ENCODE data around the gene MAD2L1.

MAD2L1 gene

DNA sequence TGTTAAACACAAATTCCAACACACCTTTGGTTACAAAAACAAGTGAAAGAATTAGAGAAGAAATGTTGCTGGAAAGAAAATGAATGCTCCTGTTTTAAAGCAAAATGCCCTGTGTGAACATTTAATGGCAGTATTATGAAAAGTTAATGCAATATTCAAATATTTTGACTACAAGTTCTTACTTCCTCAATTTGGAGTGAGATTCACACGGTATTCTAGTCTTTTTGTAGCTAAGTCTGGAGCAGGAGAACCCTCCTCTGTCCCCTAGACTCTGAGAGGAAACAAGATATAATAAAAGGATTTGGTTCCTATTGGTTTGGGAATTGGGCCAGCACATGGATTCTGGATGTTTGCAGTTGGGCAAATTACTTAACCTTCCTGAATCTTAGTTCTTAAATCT lies 12.7 kb downstream of the MAD2L1 start:
- TF ChIP-seq SIN3A (IDR thresholded peaks at IDR 0.05; ENCODE audit: borderline replicate concordance, insufficient read depth, low read length) = no peak
- TF ChIP-seq, protein P1, sequence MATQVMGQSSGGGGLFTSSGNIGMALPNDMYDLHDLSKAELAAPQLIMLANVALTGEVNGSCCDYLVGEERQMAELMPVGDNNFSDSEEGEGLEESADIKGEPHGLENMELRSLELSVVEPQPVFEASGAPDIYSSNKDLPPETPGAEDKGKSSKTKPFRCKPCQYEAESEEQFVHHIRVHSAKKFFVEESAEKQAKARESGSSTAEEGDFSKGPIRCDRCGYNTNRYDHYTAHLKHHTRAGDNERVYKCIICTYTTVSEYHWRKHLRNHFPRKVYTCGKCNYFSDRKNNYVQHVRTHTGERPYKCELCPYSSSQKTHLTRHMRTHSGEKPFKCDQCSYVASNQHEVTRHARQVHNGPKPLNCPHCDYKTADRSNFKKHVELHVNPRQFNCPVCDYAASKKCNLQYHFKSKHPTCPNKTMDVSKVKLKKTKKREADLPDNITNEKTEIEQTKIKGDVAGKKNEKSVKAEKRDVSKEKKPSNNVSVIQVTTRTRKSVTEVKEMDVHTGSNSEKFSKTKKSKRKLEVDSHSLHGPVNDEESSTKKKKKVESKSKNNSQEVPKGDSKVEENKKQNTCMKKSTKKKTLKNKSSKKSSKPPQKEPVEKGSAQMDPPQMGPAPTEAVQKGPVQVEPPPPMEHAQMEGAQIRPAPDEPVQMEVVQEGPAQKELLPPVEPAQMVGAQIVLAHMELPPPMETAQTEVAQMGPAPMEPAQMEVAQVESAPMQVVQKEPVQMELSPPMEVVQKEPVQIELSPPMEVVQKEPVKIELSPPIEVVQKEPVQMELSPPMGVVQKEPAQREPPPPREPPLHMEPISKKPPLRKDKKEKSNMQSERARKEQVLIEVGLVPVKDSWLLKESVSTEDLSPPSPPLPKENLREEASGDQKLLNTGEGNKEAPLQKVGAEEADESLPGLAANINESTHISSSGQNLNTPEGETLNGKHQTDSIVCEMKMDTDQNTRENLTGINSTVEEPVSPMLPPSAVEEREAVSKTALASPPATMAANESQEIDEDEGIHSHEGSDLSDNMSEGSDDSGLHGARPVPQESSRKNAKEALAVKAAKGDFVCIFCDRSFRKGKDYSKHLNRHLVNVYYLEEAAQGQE (IDR thresholded peaks at IDR 0.05; ENCODE audit: insufficient read depth in 1 of 2, low read depth in 2 of 2, low read length in 2 of 2) = no peak
- TF ChIP-seq TAF1 (IDR thresholded peaks at IDR 0.05; ENCODE audit: borderline replicate concordance, insufficient read depth, low read length) = no peak
- TF ChIP-seq POLR2AphosphoS5 (IDR thresholded peaks at IDR 0.05; ENCODE audit: low read depth, low read length) = no peak
- no peak for TF ChIP-seq FOXP2 (optimal IDR thresholded peaks at IDR 0.05; ENCODE audit: borderline replicate concordance, extremely low read depth, extremely low read length, insufficient read depth)

DNA sequence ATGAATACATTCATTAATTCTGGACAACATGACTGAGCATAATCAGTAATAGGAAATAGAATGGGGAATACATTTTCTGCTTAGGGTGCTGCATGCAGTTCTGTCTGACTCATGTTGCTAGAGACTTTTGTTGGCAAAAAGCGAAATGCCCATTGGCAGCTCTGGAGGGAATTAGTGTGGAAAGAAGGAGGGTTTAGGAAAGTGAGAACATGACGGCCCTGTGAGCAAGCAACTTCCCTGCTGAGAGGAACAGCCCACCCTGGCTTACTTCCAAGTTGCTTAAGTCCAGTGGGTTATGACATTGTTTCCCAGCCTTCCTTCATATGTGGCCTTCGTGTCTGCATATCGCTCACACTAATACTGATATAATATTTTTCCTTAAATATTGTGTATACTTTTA lies 13.8 kb downstream of the MAD2L1 start:
- no peak for TF ChIP-seq TAF1 (IDR thresholded peaks at IDR 0.05; ENCODE audit: borderline replicate concordance, insufficient read depth, low read length)
- no peak for TF ChIP-seq SIN3A (IDR thresholded peaks at IDR 0.05; ENCODE audit: borderline replicate concordance, insufficient read depth, low read length)
- no peak for TF ChIP-seq FOXP2 (optimal IDR thresholded peaks at IDR 0.05; ENCODE audit: borderline replicate concordance, extremely low read depth, extremely low read length, insufficient read depth)
- TF ChIP-seq, protein P1 (IDR thresholded peaks at IDR 0.05; ENCODE audit: insufficient read depth in 1 of 2, low read depth in 2 of 2, low read length in 2 of 2) = no peak
- TF ChIP-seq POLR2AphosphoS5 (IDR thresholded peaks at IDR 0.05; ENCODE audit: low read depth, low read length) = no peak

- no peak for TF ChIP-seq FOXP2 (optimal IDR thresholded peaks at IDR 0.05; ENCODE audit: borderline replicate concordance, extremely low read depth, extremely low read length, insufficient read depth)
- no peak for TF ChIP-seq POLR2AphosphoS5 (IDR thresholded peaks at IDR 0.05; ENCODE audit: low read depth, low read length)
- TF ChIP-seq, protein P1 (IDR thresholded peaks at IDR 0.05; ENCODE audit: insufficient read depth in 1 of 2, low read depth in 2 of 2, low read length in 2 of 2) = no peak
- no peak for TF ChIP-seq TAF1 (IDR thresholded peaks at IDR 0.05; ENCODE audit: borderline replicate concordance, insufficient read depth, low read length)
- TF ChIP-seq SIN3A (IDR thresholded peaks at IDR 0.05; ENCODE audit: borderline replicate concordance, insufficient read depth, low read length) = no peak
Observed at GRCh38 chr4:120051253-120051652, 15.4 kb downstream of the MAD2L1 start.

DNA sequence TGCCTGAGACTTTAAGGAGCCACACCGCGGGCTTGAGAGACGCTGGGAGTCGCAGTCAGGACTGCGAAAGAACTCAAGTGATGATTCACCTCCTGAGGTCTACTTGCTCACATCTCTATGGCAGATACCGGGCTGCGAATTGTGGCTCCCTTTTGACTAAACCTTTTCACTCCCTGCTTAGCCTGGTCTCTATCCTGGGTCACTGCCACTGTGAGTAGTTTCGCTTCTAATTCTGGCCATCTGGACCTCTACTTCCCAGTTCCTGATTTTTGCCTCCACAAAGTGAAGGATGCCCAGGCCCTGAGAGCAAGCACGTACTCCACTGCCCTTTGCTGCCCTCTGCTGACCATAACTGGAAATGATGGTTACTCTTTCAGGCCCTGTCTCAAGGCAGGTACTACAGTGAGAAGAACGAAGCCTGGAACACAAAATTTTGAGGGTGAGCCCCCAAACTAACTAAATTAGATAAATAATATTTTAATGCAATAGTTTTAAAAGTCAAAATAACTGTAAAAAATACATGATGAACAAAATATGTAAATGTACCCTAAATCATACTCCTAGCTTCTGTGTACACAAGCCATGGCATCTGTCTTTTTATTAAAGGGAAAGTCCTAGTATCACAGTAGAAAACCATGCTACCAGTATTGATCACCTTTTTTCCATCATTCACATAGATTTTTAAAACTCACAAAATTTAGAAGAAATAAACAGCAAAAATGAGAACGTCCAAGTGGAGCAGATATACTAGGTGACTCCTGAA lies 16.7 kb downstream of the MAD2L1 start:
- TF ChIP-seq SIN3A (IDR thresholded peaks at IDR 0.05; ENCODE audit: borderline replicate concordance, insufficient read depth, low read length) (no peak), TAF1 (IDR thresholded peaks at IDR 0.05; ENCODE audit: borderline replicate concordance, insufficient read depth, low read length) (no peak), FOXP2 (optimal IDR thresholded peaks at IDR 0.05; ENCODE audit: borderline replicate concordance, extremely low read depth, extremely low read length, insufficient read depth) (no peak), POLR2AphosphoS5 (IDR thresholded peaks at IDR 0.05; ENCODE audit: low read depth, low read length) (no peak)
- TF ChIP-seq, protein P1 (IDR thresholded peaks at IDR 0.05; ENCODE audit: insufficient read depth in 1 of 2, low read depth in 2 of 2, low read length in 2 of 2) = no peak
